Neural progenitor cell (in vitro differentiated cells): ENCODE measurements around the gene SPDYE2B.
"Not testable (repeated sequence)": the region's sequence is repeated elsewhere in the genome, so short reads cannot be mapped to it uniquely, and the experiment has no call there.

Source experiments
- EZH2 ChIP-seq: fragments of 200-600 bp; sonication (generic); IDR thresholded peaks from 2 replicates; pipeline ENCODE4 v1.6.1; 2017; ENCODE audit warnings: antibody characterized with exemption, mild to moderate bottlenecking, moderate library complexity
- TF ChIP-seq, protein P1 (sequence below): fragments of 200-600 bp; sonication (generic); IDR thresholded peaks from 2 replicates; pipeline ENCODE4 v1.5.1; 2017; ENCODE audit warnings: antibody characterized with exemption, mild to moderate bottlenecking

- TF ChIP-seq, protein P1, sequence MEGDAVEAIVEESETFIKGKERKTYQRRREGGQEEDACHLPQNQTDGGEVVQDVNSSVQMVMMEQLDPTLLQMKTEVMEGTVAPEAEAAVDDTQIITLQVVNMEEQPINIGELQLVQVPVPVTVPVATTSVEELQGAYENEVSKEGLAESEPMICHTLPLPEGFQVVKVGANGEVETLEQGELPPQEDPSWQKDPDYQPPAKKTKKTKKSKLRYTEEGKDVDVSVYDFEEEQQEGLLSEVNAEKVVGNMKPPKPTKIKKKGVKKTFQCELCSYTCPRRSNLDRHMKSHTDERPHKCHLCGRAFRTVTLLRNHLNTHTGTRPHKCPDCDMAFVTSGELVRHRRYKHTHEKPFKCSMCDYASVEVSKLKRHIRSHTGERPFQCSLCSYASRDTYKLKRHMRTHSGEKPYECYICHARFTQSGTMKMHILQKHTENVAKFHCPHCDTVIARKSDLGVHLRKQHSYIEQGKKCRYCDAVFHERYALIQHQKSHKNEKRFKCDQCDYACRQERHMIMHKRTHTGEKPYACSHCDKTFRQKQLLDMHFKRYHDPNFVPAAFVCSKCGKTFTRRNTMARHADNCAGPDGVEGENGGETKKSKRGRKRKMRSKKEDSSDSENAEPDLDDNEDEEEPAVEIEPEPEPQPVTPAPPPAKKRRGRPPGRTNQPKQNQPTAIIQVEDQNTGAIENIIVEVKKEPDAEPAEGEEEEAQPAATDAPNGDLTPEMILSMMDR: not testable (repeated sequence)
- not testable (repeated sequence) for TF ChIP-seq EZH2
Measured at GRCh38 chr7:102682560-102682959, 32.4 kb downstream of the SPDYE2B start.
